Urothelium cell line (cell line): Measurements from ENCODE around the gene WFIKKN1.
A peak's percentile ranks its signal among the peaks of the same experiment; 100 is the strongest.

Experiments used
- DNase-seq: peaks from one replicate; pipeline ENCODE4 v3.0.0; 2011; ENCODE audit warnings: low spot score, mixed read lengths
- FAIRE-seq: peaks from 2 replicates; lab custom pipeline; 2011; peaks lifted over from hg19 to GRCh38; lab: Jason Lieb, UNC

WFIKKN1 gene, protein sequence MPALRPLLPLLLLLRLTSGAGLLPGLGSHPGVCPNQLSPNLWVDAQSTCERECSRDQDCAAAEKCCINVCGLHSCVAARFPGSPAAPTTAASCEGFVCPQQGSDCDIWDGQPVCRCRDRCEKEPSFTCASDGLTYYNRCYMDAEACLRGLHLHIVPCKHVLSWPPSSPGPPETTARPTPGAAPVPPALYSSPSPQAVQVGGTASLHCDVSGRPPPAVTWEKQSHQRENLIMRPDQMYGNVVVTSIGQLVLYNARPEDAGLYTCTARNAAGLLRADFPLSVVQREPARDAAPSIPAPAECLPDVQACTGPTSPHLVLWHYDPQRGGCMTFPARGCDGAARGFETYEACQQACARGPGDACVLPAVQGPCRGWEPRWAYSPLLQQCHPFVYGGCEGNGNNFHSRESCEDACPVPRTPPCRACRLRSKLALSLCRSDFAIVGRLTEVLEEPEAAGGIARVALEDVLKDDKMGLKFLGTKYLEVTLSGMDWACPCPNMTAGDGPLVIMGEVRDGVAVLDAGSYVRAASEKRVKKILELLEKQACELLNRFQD

DNA sequence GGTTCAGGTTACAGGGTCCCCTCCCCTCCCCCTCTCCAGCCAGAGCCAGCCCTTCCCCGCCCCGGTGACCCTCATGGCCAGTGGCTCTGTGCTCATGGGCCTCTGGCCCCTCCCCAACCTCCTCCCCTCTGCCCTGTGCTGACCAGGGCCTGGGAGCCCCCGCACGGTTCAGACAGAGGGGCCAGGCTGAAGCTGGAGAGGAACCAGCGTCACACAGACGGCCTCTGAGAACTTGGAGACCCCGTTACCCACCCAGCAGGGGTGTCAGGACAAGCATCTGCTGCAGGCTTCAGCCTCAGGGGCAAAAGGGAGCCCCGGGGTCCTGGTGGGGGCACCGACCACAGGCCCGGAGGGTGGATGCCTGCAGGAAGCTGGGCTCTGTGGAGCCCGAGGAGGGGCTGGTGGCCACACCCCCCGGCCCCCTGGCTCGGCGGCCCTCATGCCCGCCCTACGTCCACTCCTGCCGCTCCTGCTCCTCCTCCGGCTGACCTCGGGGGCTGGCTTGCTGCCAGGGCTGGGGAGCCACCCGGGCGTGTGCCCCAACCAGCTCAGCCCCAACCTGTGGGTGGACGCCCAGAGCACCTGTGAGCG, at the start of gene WFIKKN1:
Gene WFIKKN1 (plus strand): TSS at position 171 of the 591 bp plus-strand sequence. CDS start 269 bp downstream, at position 440.
- DNase-seq = no peak
- no peak for FAIRE-seq

DNA sequence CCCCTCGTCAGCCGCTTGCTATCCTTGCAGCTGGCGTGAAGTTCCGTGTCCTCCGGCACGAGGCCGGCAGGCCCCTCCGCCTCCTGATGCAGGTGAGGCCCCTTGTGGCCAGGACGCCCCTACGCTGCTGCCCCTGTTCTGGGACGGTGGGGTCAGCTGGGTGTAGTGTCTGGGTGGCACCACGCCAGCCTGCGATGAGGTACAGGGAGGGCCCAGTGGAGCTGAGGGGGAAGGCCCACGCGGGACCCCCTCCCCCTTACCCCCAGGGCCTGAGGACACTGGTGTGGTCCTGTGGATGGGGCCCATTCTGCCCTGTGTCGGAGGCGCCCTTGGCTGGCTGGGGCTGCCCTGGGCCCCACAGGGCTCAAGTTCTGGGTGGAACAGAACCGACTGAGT, 48.6 kb upstream of the WFIKKN1 start:
- no peak for DNase-seq
- FAIRE-seq = no peak

DNA sequence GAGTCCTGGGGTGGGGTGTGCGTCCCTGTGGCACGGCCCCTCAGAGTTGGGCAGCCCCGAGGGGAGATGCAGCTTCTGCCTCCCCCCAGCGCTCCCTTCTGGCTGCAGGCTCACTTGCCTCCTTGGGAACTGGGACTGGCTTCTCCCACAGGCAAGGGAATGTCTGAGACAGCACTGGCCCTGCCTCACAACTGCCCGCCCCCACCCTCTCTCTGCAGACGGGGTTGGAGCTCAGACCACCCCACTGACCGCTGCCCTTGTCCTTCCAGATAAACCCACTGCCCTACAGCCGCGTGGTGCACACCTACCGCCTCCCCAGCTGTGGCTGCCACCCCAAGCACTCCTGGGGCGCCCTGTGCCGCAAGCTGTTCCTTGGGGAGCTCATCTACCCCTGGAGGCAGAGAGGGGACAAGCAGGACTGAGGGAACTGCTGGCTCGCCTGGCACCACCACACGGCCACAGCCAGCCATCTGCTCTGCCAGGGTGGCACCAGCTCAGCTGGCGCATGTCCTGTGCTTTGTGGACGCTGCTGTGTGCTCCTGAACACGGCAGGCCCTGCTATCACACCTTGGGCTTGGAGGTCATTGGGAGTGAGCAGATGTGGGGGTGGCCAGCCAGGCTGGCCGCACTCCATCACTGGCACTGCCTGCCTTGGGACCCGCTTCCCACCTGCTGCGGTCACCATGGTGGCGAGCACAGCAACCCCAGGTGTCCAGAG, 48.0 kb upstream of the WFIKKN1 start:
- FAIRE-seq (no peak), DNase-seq (no peak)

DNA sequence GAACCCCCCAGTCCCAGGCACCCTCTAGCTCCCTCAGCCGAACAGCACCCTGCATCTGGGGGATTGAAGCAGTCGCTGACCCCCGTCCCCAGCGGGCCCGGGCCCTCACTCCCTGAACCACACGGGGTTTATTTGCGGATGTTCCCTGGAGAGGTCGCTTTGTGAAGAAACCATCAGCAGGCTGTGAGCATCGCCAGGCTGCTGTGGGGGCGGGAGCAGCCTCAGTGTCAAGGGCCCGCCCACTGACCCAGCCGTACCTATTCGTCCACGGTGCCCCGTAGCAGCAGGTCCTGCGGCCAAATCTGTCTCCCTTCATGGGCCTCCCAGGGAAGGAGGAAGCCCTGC, 47.3 kb upstream of the WFIKKN1 start:
- DNase-seq = no peak

DNA sequence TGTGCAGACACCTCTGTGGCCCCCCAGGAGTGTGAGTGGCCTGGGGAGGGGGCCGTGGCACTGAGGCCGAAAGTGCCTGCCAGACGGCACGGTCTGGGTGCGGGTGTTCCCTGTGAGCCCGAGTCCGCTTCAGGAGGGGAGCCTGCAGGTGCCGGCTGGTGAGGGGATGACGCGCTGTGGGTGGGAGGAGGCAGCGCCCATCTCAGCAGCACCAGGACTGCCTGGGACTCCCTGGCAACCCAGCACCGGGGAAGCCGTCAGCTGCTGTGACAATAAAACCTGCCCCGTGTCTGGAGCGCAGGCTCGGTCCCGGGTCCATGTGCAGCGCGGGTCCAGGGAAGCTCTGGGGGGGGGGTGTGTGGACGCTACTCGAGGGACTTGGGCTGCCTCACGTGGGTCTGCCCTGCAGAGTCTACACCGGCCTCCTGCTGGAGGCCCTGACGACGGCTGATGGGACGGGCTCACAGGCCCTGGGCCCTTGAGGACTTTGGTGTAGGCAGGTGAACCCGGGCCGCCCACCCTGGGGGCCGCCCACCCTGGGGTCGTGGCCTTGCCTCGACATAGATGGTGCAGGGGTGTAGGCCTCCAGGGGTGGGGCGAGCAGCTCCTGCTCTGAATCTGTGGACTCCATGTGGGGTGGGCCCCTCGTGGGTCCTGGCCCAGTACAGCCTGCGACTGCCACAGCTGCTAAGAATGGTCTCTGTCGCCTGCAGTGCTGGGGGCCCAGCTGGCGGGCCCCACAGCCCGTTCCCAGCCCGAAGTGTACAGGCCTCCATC, 46.8 kb upstream of the WFIKKN1 start:
- DNase-seq (no peak), FAIRE-seq (no peak)

More for the DNA sequence above, 47.3 kb upstream of the WFIKKN1 start:
- FAIRE-seq = no peak

DNA sequence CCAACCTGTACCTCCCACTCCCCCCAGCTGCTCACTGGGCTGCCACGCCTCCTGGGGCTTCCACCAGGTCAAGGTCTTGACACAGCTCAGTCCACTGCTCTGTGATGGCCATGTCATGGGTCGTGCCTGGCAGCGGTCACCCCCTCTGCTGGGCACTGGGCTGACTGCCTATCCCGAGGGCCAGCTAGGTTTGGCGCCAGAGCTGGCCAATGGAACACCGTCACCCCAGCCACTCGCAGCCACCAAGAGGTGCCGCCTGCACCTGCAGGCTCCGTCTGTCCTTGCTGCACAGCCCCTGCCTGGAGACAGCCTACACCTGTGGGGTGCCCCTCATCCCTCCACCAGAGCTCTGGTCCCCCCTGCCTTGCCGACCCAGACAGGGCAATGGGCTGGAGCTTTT, 45.4 kb upstream of the WFIKKN1 start:
- DNase-seq = no peak
- no peak for FAIRE-seq

DNA sequence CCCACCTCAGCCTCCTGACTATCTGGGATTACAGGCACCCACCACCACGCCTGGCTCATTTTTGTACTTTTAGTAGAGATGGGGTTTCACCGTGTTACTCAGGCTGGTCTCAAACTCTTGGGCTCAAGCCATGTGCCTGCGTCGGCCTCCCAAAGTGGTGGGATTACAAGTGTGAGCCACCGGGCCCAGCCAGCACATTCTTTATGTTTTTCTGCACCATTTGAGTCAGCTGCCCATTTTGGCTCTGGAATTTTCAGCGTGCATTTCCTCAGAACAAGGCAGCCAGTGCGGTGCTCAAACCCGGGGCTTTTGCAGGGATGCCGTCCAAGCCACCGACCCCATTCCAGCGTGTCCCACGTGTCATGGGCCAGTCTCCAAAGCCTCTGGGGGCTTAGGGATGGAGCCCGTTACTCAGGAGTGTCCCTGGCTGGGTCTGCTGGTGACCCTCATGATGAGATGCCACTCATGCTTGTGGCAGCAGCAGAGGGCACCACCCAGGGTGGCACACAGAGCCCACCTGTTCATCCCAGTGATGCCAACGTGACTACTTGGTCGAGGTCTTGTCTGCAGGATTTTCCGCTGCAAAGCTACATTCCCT, 44.6 kb upstream of the WFIKKN1 start:
- DNase-seq (no peak), FAIRE-seq (no peak)

DNA sequence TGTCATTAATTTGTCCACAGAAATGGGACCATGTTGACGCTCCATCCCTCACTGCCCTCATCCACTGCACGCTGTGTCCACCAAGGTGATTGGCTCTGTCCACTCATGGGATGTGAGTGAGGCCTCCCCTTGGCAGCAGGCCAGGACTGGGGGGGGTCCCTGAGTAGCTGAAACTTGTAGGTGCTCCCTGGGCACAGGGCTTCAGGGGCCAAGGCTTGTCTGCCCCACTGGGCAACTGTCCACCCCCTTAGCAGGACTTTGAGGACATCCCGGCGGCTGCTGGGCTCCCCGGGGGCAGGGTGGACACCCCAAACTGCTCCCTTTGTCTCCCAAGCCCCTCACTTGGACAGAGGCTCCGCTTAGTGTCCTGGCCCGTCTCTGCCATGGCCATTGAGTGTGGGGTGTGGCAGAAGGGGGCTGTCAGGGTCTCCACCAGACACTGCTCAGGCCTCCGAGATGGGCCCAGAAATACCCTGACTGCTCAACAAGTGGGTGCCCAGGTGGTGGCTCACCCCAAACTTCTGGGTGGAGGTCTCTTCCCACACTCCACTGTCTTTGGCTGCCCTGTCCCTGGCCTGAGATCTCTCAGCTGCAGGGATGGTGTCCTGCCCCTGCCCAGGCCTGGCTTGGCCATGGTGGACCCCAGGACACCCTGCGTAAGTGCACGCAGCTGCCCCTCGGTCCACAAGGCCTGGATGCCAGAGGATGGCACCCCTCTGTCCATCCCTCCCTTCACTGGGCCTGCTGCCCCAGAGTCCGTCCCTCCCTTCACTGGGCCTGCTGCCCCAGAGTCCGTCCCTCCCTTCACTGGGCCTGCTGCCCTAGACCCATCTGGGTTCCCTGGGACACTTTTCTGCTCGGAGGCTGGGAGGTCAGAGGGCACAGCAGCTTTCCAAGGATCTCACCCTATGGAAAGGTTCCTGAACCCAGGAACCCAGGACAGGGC, 43.9 kb upstream of the WFIKKN1 start:
- FAIRE-seq (no peak), DNase-seq (no peak)

DNA sequence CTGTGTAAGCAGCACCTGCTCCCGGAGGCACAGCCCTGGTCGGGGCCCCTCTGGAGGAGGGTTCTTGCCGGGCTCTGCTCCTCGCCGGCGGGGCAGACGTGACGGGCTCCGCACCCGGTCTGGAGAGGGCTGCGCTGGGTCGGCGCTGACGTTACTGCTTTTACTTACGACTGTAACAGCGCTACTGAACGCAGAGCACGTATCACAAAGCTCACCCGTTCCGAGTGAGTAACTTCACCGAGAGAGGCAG, 42.2 kb upstream of the WFIKKN1 start:
- FAIRE-seq (no peak), DNase-seq (no peak)

DNA sequence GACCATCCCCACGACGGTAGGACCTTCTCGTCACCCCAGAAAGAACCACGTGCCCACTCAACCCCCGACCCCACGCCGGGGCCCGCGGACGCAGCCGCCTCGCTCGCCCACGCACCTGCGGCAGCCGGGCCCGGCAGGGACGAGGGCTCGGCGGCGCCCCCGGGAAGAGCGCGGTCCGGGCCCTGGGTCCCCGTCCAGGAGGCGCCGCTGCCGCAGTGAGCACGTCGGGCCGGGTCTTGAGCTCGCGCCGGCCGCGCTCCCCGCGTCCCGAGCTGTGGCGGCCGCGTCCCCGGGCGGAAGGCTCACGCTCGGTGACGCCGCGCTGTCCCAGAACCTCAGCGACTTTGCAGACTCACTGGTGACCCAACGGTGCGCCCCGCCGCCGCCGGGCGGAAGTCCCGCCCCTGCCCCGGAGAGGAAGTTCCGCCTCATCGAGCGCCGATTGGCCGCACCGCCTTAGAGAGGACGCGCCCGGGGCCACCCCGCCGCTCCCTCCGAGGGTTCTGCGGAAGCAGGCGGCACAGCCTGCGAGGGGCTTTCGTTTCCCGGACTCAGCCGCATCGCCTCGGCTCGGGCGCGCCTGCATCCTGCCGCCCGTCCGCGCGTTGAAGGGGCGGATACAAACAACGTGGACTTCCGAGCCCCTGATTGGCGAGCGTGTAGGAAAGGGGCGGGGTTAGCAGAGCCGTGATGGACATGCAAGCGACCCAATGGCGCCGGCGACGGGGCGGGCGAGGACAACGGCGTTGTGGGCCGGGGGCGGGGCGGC, 41.7 kb upstream of the WFIKKN1 start:
- FAIRE-seq (no peak), DNase-seq (peak; percentile 94)

DNA sequence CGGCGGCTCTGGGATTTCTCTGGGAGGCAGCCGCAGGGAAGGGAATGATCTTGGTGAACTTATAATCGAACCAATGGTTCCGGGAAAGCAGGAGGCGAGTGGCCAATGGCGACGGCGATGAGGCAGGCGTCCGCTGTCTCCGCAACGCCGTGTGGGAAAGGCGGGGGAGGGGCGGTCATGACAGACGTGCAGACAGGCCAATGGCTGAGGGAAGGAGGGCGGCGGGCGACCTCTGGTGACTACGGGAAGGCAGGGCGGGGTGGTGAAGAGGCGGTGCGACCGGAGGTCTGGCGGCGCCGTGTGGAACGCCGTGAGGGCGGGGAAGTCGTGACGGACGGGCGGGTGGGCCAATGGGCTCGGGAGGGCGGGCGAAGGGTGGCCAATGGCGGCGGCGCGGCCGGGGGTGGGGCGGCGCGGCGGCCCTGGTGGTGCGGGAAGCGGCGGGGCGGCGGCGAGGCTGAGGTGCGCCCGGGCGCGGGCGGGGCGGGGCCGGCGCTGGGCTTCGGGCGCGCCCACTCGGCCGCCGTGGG, 41.1 kb upstream of the WFIKKN1 start, which contains the start of gene RAB40C:
Gene RAB40C (plus strand): TSS at position 409 of the 530 bp plus-strand sequence. CDS start 226 bp downstream, outside the sequence.
- FAIRE-seq (peak; percentile 81), DNase-seq (peak; percentile 99)

DNA sequence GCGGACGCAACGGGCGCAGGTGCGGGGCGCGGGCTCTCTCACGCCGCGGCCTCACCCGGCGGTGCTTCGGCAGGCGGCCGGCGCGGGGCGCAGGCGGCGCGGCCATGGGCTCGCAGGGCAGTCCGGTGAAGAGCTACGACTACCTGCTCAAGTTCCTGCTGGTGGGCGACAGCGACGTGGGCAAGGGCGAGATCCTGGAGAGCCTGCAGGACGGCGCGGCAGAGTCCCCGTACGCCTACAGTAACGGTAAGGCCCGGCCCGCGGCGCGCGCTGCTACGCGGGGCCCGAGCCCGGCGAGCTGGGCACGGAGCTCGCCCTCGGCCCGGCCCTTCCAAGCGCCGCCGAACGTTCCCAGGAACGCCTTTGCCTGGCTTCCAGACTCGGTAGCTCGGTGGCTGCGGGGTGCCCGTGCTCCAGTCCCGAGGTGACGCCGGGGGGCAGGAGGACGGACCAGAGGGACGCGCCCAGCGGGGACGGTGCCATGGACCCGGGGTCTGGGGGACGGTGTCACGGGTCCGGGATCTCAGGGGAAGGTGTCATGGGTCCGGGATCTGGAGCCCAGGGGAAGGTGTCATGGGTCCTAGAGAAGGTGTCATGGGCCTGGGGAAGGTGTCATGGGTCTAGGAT, 40.5 kb upstream of the WFIKKN1 start:
- DNase-seq (no peak), FAIRE-seq (no peak)

DNA sequence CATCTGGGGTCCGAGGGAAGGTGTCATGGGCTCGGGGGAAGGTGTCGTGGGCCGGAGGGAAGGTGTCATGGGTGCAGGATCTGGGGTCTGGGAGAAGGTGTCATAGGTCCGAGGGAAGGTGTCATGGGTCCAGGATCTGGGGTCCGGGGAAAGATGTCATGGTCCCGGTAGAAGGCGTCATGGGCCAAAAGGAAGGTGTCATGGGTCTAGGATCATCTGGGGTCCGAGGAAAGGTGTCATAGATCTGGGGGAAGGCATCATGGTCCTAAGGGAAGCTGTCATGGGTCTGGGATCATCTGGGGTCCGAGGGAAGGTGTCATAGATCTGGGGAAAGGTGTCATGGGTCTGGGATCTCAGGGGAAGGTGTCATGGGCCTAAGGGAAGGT, 40.0 kb upstream of the WFIKKN1 start:
- DNase-seq (no peak), FAIRE-seq (no peak)

DNA sequence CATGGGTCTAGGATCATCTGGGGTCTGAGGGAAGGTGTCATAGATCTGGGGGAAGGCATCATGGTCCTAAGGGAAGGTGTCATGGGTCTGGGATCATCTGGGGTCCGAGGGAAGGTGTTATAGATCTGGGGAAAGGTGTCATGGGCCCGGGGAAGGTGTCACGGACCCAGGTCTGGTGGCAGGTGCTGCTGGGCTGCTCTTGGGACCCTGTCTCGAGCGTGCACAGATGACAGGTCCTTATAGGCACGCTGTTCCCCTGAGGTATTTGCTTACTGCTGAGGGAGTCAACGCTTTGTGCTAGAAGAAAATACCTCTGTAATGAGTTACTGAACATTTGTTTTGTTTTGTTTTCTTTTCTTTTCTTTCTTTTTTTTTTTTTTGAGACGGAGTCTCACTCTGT, 39.6 kb upstream of the WFIKKN1 start:
- no peak for FAIRE-seq
- no peak for DNase-seq

DNA sequence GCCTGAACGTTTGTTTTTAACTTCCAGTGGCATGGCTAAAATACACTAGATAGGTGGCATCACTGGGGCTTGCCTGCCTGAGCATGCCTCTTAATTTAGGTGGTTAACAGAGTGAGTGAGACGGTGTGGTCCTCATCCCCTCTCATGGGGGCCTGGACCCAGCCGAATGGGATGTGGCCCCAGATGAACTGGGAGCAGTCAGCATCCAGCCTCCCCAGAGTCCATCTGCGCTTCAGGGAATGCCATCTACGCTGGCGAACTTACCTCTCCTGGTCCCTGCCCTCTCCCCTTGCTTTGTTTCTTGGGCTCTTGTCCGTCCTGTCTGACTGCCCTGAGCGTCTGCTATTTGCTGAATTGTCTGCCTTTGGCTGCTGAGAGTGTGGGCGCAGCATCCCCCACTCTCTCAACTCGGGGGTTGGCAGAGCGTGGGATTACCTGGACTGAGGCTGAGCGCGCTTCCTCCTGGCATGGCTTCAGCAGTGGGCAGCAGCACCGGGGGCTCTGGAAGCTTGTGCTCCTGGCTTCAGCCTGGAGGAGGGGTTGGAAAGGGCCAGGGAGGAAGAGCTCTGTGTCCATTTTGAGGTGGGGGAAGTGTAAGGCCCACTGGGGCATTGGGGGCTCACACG, 38.8 kb upstream of the WFIKKN1 start:
- FAIRE-seq (no peak), DNase-seq (no peak)

DNA sequence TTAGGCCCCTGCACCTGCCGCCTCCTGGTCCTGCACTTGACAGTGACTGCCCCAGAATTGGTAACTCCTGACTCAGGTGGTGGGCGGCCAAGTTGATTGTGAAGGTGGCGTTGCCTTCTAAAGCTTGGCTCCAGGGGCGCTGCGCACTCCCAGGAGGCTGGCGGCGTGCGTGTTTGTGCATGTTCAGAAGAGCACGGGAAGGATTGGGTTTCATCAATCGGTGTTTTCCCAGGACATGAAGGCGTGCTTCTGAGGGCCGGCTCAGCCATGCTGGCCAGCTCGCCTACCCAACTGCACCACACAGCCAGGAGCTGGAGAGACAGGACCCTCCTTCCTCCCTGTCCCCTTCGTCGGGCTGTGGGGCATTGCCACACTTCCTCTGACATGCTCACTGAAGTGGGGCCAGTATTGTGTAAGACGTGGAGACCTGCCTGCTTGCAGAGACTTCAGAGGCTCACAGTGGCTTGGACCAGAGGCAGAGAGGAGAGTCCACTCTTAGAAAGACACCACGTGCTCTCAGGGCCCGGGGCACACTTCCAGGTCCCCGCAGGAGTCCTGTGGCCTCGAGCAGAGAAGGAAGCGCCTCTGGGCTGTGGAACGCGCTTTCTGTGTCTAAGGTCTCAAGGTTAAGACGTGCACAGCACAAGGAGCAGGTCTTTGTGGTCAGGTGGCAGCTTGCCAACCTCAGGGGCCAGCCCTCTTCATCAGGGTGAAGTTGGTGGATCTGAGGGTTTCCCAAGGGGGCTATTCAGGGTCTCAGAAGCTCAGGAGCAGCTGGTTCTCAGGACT, 38.1 kb upstream of the WFIKKN1 start:
- no peak for DNase-seq
- no peak for FAIRE-seq

DNA sequence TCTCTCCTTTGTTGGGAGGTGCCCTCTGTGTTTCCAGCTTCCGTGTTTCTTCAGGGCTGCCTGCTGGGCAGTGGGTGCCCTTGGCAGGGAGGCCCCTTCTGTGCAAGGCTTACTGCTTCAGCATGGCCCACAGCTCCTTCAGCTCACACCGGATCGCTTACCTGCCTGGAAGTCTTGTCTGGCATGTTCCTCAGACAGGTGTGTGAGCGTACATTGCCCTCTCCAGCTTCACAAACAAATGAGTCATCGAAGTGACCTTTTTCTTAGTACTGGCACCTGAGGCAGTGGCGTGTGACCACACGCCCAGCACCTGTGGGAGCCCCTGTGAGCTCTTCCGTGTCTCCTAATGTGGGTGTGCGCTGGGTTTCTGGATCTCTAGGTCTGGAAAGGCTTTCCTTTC, 37.4 kb upstream of the WFIKKN1 start:
- no peak for DNase-seq

More for the DNA sequence above, 37.4 kb upstream of the WFIKKN1 start:
- no peak for FAIRE-seq
